GM20431 (cell line): ENCODE data around the gene SGK1.
"Not testable (repeated sequence)": the region's sequence is repeated elsewhere in the genome, so short reads cannot be mapped to it uniquely, and the experiment has no call there.

Source experiments
- in situ Hi-C: fragments of 300-500 bp; cut with MseI, MboI; formaldehyde crosslinking; loops from one replicate; pipeline ENCODE4 v1.15.0; 2020; ENCODE audit warnings: low sequenced_read_pairs; ENCODE audit not compliant: unreplicated experiment

SGK1 gene

DNA sequence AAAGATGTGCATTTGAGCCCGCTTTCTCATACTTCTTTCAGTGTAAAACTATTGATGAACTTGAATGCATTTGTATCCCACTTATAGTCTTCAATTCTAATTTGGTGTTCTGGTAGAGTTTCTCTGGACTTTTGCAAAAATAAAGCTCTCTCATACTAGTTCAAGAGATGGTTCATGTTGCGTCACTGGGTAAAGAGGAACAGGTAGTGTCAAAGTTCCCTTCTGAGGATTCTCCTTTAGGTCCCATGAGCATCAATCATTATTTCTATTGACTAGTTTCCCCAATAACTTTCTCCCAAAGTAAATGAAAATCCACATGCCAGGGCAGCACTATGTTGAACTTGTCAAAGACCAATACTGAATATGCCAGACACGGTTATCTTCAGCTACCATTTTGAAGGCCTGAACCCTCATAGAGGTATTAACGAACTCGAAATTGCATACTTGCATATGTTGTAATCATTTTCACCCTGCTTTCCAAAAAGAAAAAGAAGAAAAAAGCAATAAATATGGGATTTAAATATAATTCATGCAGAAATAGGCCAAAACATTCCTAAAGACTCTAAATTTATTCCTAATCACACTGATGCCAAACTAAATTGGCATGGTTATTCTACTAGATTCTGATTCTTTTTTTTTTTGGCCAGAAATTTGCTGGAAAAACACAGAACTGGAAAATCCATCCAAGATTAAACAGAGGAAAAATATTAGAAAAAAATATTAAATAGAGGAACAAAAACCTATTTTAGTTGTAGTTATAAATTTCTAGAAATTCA, 84.5 kb downstream of the SGK1 start:
- in situ Hi-C loops = no loop called here

DNA sequence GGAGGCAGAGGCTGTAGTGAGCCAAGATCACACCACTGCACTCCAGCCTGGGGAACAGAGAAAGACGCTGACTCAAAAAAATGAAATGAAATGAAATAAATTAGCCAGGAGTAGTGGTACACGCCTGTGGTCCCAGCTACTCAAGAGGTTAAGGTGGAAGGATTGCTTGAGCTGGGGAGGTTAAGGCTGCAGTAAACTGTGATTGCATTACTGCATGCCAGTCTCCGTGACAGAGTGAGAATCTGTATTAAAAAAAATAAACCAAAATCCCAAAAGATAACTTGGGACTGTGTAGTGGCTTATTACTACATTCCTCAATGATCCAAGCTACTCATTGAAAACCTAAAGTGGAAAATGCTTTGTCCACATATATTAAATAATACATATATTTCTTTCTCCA, 87.0 kb downstream of the SGK1 start:
- in situ Hi-C loops = no loop called here

DNA sequence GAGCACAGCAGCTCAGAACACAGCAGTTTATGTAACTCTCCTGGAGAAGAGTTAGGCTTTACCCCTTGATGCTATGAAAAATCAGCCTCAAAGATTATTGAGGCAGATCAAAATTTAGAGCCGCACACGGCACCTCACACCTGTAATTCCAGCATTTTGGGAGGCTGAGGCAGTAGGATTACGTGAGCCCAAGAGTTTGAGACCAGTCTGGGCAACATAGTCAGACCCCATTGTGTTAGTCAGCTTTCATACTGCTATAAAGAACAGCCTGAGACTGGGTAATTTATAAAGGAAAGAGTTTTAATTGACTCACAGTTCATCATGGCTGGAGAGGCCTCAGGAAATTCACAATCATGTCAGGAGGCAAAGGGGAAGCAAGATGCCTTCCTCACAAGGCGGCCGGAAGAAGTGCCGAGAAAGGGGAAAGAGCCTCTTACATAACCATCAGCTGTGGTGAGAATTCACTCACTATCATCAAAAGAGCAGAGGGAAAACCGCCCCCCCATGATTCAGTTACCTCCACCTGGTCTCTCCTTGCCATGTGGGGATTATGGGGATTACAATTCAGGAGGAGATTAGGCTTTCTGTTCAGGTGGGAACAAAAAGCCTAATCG, 87.7 kb downstream of the SGK1 start:
- in situ Hi-C loops = no loop called here

DNA sequence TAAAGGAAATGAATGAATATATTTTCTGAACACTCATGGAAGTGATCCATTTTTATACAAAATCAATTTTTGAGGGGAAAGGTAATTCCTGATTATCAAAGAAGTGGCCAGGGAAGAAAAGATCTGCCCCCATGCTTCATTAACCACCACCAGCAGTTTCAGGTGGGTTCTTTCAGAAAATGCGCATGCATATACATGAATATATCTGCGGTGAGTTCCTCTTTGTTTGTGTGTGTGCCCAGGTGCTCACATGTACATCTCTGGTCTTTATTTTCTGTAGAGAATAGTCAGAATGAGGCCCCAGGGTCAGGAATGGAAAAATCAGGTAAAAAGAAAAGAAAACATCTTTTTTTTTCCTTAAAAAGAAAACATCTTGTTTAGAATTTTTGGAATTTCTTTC, 88.4 kb downstream of the SGK1 start:
- in situ Hi-C loops = no loop called here

GRCh38 chr6:134223796-134224420, 94.0 kb downstream of the SGK1 start:
- in situ Hi-C loops = no loop called here

- in situ Hi-C loops = no loop called here
These were observed 96.7 kb downstream of the SGK1 start for GRCh38 chr6:134221250-134221649.

- in situ Hi-C loops = no loop called here
These were observed 100.1 kb downstream of the SGK1 start for GRCh38 chr6:134217798-134218140.

GRCh38 chr6:134217105-134217797, 100.7 kb downstream of the SGK1 start:
- in situ Hi-C loops = no loop called here

- in situ Hi-C loops = no loop called here
These were observed 101.5 kb downstream of the SGK1 start for GRCh38 chr6:134216301-134217010.

GRCh38 chr6:134213410-134213809, 104.5 kb downstream of the SGK1 start:
- in situ Hi-C loops = not testable (repeated sequence)

DNA sequence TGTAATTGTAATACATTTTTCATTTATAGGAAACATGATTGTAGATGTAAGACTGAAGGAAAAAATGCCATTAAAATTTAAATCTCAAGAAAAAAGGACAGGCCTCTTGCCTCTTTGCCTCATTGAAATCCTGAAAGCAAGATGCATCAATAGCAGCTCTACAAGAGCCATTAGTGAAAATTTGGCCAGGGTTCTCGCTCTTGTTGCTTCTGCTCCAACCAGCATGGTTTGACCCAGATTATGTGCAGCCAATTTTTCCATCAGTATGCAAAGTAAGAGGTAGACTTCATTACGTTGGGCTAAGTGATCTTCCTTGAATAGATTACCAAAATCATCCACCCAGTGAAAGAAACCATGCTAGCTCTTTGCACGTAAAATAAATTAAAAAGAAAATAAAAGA, 106.6 kb downstream of the SGK1 start:
- in situ Hi-C loops = no loop called here

- in situ Hi-C loops = no loop called here
These were observed 110.5 kb downstream of the SGK1 start for GRCh38 chr6:134207421-134207820.

GRCh38 chr6:134205366-134205765, 112.5 kb downstream of the SGK1 start:
- in situ Hi-C loops = no loop called here

DNA sequence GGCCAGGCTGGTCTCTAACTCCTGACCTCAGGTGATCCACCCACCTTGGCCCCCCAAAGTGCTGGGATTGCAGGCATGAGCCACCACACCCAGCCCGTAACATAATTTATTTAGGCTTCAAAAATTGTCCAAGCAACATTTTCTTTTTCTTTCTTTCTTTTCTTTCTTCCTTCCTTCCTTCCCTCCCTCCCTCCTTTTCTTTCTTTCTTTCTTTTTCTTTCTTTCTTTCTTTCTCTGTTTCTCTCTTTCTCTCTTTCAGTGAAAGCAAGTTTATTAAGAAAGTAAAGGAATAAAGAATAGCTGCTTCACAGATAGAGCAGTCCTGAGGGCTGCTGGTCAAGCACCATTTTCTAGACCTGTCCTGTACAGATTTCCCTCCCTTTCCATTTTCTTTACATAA, 113.2 kb downstream of the SGK1 start:
- in situ Hi-C loops = not testable (repeated sequence)

DNA sequence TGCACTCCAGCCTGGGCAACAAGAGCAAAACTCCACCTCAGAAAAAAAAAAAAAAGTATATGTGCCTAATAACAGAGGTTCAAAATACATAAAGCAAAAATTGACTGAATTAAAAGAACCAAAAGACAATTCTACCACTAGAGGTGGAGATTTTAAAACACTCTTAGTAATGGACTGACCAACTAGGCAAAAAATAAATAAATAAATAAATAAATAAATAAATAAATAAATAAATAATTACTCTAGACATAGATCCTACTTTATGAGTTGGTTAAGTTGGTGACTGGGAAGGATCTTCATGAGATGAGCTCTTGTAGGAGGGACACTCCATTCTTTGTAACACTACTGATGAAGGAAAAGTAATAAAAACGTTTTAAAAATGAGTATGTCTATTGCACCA, 113.9 kb downstream of the SGK1 start:
- in situ Hi-C loops = no loop called here

DNA sequence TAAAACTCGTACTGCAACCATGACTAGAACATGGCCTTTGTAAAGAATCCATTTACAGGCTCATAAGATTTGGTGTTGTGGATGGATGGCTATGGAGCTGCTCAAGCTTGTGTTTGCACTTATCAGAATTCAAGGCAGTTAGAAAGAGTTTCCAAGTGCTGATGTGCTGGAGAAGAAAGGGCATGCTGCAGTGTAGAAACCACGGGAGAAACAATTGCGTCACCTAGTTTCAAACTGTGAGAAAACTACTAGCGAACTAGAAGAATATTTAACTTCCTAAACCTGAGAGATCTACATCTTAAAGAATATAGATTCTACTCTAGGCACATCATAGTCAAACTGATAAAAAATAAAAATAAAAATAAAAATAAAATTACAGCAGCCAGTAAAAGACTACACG, 116.2 kb downstream of the SGK1 start:
- in situ Hi-C loops = no loop called here

DNA sequence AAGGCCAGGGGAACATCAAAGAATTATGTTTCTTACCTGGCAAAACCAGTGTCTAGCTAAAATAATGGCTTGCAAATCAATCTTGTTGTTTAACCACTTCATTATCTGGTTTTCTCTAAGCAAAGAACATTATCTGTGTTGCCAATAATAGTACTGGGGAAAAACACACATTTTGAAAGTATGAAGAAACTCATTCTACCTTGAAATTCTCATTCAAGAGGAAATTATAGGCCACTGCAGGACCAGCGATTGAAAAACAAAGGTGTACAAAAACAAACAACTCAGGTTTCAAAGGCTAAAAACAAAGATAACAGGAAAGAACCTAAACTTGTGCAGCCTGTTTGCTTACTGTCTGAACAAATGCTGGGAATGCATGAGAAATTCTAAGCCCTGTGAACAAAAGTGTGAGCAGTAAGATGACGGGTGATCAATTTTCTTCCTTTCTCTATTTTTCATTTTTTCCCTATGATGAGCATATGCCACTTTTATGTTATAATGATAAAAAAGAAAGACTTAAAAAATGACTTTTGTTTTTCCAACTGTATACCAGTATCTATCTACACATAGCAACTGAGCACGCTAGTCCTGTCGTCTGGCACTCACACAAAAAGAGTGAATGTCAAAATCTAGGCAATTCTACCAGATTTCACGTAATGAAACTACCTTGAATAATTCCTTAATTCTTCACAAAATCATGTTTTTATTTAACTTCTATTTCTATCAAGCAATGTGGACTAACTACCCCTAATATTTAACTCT, 117.9 kb downstream of the SGK1 start:
- in situ Hi-C loops = no loop called here

DNA sequence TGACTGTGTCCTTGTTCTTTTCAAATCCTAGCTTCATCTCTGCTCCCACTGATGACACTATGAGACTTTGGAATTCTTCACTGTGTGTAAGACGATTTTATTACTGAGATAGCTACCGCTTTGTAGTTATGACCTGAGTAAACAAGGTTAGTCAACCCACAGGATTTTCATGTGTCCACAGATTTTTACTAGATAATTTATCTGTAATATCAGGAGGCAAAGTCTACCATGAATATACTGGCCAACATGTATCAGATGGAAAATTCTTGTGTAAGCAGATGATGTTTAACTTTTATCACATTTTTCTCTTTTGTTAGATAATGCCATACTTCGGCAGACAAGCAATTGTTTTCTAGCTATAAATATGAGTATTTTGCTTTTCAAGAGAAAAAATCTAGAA, 119.8 kb downstream of the SGK1 start:
- in situ Hi-C loops = no loop called here

DNA sequence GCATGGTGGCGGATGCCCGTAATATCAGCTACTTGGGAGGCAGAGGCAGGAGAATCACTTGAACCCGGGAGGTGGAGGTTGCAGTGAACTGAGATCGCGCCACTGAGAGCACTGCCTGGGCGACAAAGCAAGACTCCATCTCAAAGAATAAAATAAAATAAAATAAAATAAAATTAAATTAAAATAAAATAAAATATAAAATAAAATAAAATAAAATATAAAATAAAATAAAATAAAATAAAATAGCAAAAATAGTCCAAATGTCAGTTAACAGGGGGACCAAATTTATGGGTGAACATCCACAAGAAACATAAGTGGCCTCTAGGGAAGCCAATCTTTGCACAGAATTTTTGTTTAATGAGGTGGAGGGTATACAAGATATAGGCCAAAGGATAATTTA, 120.2 kb downstream of the SGK1 start:
- in situ Hi-C loops = not testable (repeated sequence)
